Glutamatergic neuron (in vitro differentiated cells): ENCODE results near the gene SIX2. TPM values are rescaled to one million over a fixed set of nuclear protein-coding genes. Genes with fewer than 3 reads are reported as not detected.
A peak's percentile ranks its signal among the peaks of the same experiment; 100 is the strongest.

Source experiments
- DNase-seq: peaks from one replicate; pipeline ENCODE4 v3.0.0; 2022
- H3K27ac Mint-ChIP-seq: one replicate; pipeline ENCODE4 v1.8.0; 2020; ENCODE audit warnings: mild to moderate bottlenecking, mixed read lengths, inconsistent platforms; ENCODE audit not compliant: unreplicated experiment
- H3K27me3 Mint-ChIP-seq: one replicate; pipeline ENCODE4 v1.8.0; 2020; ENCODE audit warnings: mild to moderate bottlenecking, moderate library complexity, mixed read lengths, inconsistent platforms; ENCODE audit not compliant: unreplicated experiment
- H3K36me3 Mint-ChIP-seq: one replicate; pipeline ENCODE4 v1.8.0; 2020; ENCODE audit warnings: mild to moderate bottlenecking, mixed read lengths, inconsistent platforms; ENCODE audit not compliant: unreplicated experiment
- H3K4me1 Mint-ChIP-seq: one replicate; pipeline ENCODE4 v1.8.0; 2020; ENCODE audit warnings: mild to moderate bottlenecking, low read depth, mixed read lengths, inconsistent platforms; ENCODE audit not compliant: unreplicated experiment
- H3K4me3 Mint-ChIP-seq: one replicate; pipeline ENCODE4 v1.8.0; 2020; ENCODE audit warnings: mild to moderate bottlenecking, mixed read lengths, inconsistent platforms; ENCODE audit not compliant: unreplicated experiment
- H3K9me3 Mint-ChIP-seq: one replicate; pipeline ENCODE4 v1.8.0; 2020; ENCODE audit warnings: mild to moderate bottlenecking, moderate library complexity, mixed read lengths, inconsistent platforms; ENCODE audit not compliant: unreplicated experiment
- CTCF ChIP-seq: fragments of 200-600 bp; sonication (generic); IDR thresholded peaks from one replicate; pipeline ENCODE4 v1.5.0; 2021; ENCODE audit not compliant: partially characterized antibody, unreplicated experiment
- total RNA-seq: library from RNA; stranded (reverse); fragmentation: NEBNext Ultra II Directional; extraction: Animal tissue kit (Norgen Biotek cat#: 25700); gene quantifications from one replicate; pipeline ENCODE4 v1.2.1, GENCODE V29; 2021; ENCODE audit not compliant: unreplicated experiment

SIX2 gene
- total RNA-seq, 1 donor from 2014 or later = 0.56 TPM

DNA sequence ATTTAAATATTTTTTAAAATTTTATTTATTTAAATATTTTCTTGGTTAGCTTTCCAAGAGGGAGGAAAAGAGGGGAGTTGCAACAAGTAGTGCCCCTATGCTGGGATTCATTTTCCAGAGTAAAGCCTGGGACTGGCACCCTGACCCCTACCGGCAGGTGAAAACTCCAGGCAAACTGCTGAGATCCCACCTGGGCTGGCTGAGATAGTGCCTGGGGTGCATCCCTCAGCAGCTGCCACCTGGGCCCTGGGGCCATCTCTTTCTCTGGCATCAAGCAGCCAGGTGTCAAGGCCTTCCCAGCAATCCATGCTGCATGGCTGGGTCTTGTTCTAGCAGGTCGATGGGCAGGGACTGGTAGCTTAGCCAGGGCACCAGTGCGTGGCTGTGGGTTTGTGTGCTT lies 6.6 kb downstream of the SIX2 start:
- no peak for TF ChIP-seq CTCF
- H3K27ac Mint-ChIP-seq = no peak overlapping the region
- no peak overlapping the region for H3K4me3 Mint-ChIP-seq
- peaks cover 42% of the 10 kb centered on the region for H3K27me3 Mint-ChIP-seq
- peaks cover 4% of the 10 kb centered on the region for H3K36me3 Mint-ChIP-seq
- peaks cover 5% of the 10 kb centered on the region for H3K4me1 Mint-ChIP-seq
- no peak for DNase-seq
- H3K9me3 Mint-ChIP-seq = peaks cover 14% of the 10 kb centered on the region

DNA sequence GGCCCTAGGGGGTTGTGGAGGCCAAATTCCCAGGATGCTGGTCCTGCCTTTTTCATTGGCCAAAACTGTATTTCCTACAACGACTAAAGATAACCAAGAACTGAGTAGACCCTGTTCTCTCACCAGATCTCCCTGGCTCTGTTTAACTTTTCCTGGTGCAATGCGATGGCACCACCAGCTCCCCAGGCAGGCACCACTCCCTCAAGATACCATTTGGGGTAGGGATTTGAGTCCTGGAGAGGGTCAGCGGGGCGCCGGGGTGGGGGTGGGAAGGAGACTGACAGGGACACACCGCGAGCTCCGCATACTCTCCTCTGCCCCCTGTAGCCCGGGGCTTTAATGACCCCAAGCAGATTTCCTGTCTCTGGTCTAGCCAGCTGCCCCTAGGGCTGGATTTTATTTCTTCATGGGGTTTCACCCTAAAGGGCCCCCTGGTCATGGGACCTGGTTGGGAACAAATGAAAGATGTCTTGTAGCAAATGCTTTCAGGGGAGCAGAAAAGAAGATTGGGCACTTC lies 7.3 kb downstream of the SIX2 start:
- Mint-ChIP-seq H3K4me3 (peak overlapping the region; percentile 81), H3K36me3 (peaks cover 4% of the 10 kb centered on the region), H3K27ac (no peak overlapping the region), H3K27me3 (peaks cover 39% of the 10 kb centered on the region), H3K9me3 (peaks cover 14% of the 10 kb centered on the region), H3K4me1 (peaks cover 5% of the 10 kb centered on the region)
- no peak for TF ChIP-seq CTCF
- no peak for DNase-seq

- peak overlapping the region; percentile 81 for H3K4me3 Mint-ChIP-seq
- H3K27ac Mint-ChIP-seq = no peak overlapping the region
- no peak for TF ChIP-seq CTCF
- H3K4me1 Mint-ChIP-seq = peaks cover 5% of the 10 kb centered on the region
- peaks cover 35% of the 10 kb centered on the region for H3K27me3 Mint-ChIP-seq
- peak; percentile 68 for DNase-seq
- no peaks in the 10 kb centered on the region for H3K36me3 Mint-ChIP-seq
- H3K9me3 Mint-ChIP-seq = peaks cover 17% of the 10 kb centered on the region
These were observed 8.1 kb downstream of the SIX2 start for GRCh38 chr2:45000921-45001868.

DNA sequence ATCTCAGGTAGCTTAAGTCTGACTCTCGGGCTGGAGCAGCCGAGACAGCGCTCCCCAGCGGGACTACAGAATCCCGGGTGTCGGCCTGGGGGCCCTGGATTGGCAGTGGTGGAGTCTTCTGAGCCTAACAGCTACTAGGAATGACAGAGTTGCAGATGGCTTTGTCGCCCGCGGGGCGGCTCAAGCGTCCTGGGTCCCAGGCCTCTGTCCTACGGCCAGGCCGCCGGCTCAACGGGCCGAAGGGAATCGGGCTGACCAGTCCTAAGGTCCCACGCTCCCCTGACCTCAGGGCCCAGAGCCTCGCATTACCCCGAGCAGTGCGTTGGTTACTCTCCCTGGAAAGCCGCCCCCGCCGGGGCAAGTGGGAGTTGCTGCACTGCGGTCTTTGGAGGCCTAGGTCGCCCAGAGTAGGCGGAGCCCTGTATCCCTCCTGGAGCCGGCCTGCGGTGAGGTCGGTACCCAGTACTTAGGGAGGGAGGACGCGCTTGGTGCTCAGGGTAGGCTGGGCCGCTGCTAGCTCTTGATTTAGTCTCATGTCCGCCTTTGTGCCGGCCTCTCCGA lies 8.8 kb downstream of the SIX2 start:
- peak overlapping the region; percentile 49 for H3K4me3 Mint-ChIP-seq
- no peak overlapping the region for H3K27ac Mint-ChIP-seq
- peaks cover 15% of the 10 kb centered on the region for H3K9me3 Mint-ChIP-seq
- H3K4me1 Mint-ChIP-seq = peaks cover 5% of the 10 kb centered on the region
- no peak for TF ChIP-seq CTCF
- no peaks in the 10 kb centered on the region for H3K36me3 Mint-ChIP-seq
- peaks cover 32% of the 10 kb centered on the region for H3K27me3 Mint-ChIP-seq
- peak; percentile 54 for DNase-seq

DNA sequence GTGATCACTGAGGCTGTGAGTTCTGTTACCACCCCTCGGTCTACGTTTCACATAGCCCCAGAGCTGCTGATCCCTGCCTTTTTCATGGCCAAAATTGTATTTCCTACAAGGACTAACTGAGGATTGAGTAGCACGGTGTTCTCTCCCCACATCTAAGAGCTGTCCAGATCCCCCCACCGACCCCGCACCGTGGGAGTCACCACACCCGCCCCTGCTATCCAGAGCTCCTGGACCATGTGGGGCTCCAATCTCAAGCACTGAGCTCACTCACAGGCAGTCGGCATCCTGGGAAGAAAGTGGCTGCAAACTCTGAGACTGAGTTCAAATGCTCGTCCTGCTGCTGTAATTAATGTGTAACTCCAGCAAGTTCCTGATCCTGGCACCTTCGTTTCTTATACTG lies 9.7 kb downstream of the SIX2 start:
- Mint-ChIP-seq H3K9me3 (peaks cover 15% of the 10 kb centered on the region), H3K4me1 (peaks cover 5% of the 10 kb centered on the region), H3K4me3 (no peak overlapping the region), H3K27ac (no peak overlapping the region), H3K36me3 (no peaks in the 10 kb centered on the region), H3K27me3 (peaks cover 29% of the 10 kb centered on the region)
- TF ChIP-seq CTCF = no peak
- DNase-seq = no peak
